ENCODE measurements around the gene ACACB.

DNA sequence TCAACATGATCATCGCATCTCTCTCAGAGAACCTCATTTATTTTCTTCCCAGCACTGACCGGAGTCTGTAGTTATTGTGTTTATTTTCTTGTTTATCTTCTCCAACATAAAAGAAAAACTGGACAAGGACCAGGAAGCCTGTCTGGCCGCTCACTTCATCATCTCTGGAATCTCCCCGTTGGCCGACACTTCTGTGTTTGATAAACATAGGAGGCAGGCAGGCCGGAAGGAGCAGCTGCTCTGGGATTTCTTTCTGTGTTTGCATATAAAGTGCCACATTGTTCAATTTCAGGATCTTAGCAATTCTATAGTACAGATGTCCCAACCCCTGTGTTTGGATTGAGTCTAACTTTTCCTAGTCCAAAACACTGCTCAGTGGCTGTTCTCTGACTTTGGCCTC lies 53.3 kb downstream of the ACACB start:
- TF ChIP-seq POU2F2 (IDR thresholded peaks at IDR 0.05; ENCODE audit: low read depth, low read length) (no peak), POLR2AphosphoS5 (IDR thresholded peaks at IDR 0.05; ENCODE audit: low read depth, low read length) (no peak)
